AG04449 (cell line): ENCODE results near the gene BABAM2.

Experiments
- CTCF ChIA-PET: fragments of 350-600 bp; formaldehyde crosslinking; extraction: SDS; loops from one replicate; lab custom pipeline; 2021; ENCODE audit warnings: antibody characterized with exemption; lab: Yijun Ruan, JAX
- POLR2A ChIA-PET: fragments of 400-600, 350-600 bp; formaldehyde crosslinking; extraction: SDS; loops from one replicate; lab custom pipeline; 2020; ENCODE audit warnings: antibody characterized with exemption, inconsistent platforms; lab: Yijun Ruan, JAX
- DNase-seq: peaks from one replicate; pipeline ENCODE4 v3.0.0-alpha.2; 2010; ENCODE audit warnings: low read depth, low spot score
- H3K4me3 ChIP-seq: 2 replicates; pipeline ENCODE4 v1.5.1; 2011; ENCODE audit warnings: low read depth, mild to moderate bottlenecking, control low read depth, low read length
- CTCF ChIP-seq: IDR thresholded peaks from one replicate; pipeline ENCODE4 v1.5.1; 2011; ENCODE audit warnings: mild to moderate bottlenecking, moderate library complexity, low read length, control low read depth, inconsistent platforms; ENCODE audit not compliant: insufficient read depth; ENCODE audit errors: missing control alignments

Gene BABAM2

GRCh38 chr2:28312307-28313219 lies 422.0 kb downstream of the BABAM2 start:
- TF ChIP-seq CTCF, result no peak
- H3K4me3 ChIP-seq, result no peak overlapping the region
- no peak for DNase-seq
- CTCF ChIA-PET, result interaction anchor here (1.1 to 1.5 kb wide), 2 partner anchors 11 to 589 kb away, joined by 3 to 4 read pairs; no protein-coding TSS in a partner anchor
- POLR2A ChIA-PET, result no interaction called here

- ChIA-PET CTCF (interaction anchor here (1.5 kb wide), 1 partner anchor 590 kb away, joined by 3 read pairs; no protein-coding TSS in a partner anchor), POLR2A (no interaction called here)
Measured at GRCh38 chr2:28313220-28313784, 422.8 kb downstream of the BABAM2 start.

GRCh38 chr2:28314968-28315367 lies 424.4 kb downstream of the BABAM2 start:
- ChIA-PET POLR2A (no interaction called here), CTCF (no interaction called here)
- no peak for TF ChIP-seq CTCF
- H3K4me3 ChIP-seq, result no peak overlapping the region
- DNase-seq, result no peak

More at GRCh38 chr2:28313220-28313784, 422.8 kb downstream of the BABAM2 start:
- DNase-seq, result no peak
- TF ChIP-seq CTCF, result no peak
- no peak overlapping the region for H3K4me3 ChIP-seq

GRCh38 chr2:28316546-28317335 lies 426.2 kb downstream of the BABAM2 start:
- H3K4me3 ChIP-seq, result no peak overlapping the region
- no peak for DNase-seq
- no peak for TF ChIP-seq CTCF
- POLR2A ChIA-PET, result no interaction called here
- CTCF ChIA-PET, result no interaction called here

GRCh38 chr2:28317390-28317789 lies 426.9 kb downstream of the BABAM2 start:
- no peak for DNase-seq
- no peak overlapping the region for H3K4me3 ChIP-seq
- CTCF ChIA-PET, result interaction anchor here (1.5 kb wide), 1 partner anchor 11 kb away, joined by 4 read pairs; no protein-coding TSS in a partner anchor
- no peak for TF ChIP-seq CTCF
- POLR2A ChIA-PET, result no interaction called here

GRCh38 chr2:28318023-28318422 lies 427.5 kb downstream of the BABAM2 start:
- no peak overlapping the region for H3K4me3 ChIP-seq
- ChIA-PET POLR2A (no interaction called here), CTCF (interaction anchor here (1.5 kb wide), 1 partner anchor 12 kb away, joined by 4 read pairs; no protein-coding TSS in a partner anchor)
- no peak for DNase-seq
- no peak for TF ChIP-seq CTCF
